Measurements from ENCODE around the gene CBX3.

DNA sequence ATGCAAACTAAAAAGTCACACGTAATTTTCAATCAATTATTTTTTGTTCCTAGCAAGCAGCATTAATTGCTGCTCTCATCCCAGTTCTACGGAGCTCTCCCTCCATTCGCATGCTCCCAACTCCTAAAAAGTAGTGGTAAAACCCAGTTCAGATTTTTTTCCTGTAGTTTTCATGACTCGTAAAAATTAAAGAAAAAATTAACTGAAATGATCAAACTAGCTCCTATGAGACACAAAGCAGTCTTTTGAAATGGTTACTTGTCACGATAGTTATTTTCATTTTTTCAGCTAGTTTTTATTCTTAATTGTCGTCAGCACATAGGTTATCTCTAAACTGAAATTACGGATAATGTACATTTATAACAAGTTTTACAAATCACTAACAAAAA lies 2.8 kb upstream of the CBX3 start:
- TF ChIP-seq, protein P1, sequence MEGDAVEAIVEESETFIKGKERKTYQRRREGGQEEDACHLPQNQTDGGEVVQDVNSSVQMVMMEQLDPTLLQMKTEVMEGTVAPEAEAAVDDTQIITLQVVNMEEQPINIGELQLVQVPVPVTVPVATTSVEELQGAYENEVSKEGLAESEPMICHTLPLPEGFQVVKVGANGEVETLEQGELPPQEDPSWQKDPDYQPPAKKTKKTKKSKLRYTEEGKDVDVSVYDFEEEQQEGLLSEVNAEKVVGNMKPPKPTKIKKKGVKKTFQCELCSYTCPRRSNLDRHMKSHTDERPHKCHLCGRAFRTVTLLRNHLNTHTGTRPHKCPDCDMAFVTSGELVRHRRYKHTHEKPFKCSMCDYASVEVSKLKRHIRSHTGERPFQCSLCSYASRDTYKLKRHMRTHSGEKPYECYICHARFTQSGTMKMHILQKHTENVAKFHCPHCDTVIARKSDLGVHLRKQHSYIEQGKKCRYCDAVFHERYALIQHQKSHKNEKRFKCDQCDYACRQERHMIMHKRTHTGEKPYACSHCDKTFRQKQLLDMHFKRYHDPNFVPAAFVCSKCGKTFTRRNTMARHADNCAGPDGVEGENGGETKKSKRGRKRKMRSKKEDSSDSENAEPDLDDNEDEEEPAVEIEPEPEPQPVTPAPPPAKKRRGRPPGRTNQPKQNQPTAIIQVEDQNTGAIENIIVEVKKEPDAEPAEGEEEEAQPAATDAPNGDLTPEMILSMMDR (IDR thresholded peaks at IDR 0.05) = no peak
- TF ChIP-seq POLR2A (IDR thresholded peaks at IDR 0.05) = no peak

Measured in heart left ventricle (tissue), 13 donors.